AG10803 (cell line): ENCODE measurements around the gene TTLL11.

Experiments
- DNase-seq: peaks from one replicate; pipeline ENCODE4 v3.0.0; 2010; ENCODE audit warnings: low read depth
- H3K4me3 ChIP-seq: 2 replicates; pipeline ENCODE4 v1.5.1; 2011; ENCODE audit warnings: mild to moderate bottlenecking, low read length, control low read depth
- CTCF ChIP-seq: conservative IDR thresholded peaks from 2 replicates; pipeline ENCODE4 v1.5.1; 2011; ENCODE audit warnings: mild to moderate bottlenecking, low read length, control low read depth, inconsistent platforms

Gene TTLL11

DNA sequence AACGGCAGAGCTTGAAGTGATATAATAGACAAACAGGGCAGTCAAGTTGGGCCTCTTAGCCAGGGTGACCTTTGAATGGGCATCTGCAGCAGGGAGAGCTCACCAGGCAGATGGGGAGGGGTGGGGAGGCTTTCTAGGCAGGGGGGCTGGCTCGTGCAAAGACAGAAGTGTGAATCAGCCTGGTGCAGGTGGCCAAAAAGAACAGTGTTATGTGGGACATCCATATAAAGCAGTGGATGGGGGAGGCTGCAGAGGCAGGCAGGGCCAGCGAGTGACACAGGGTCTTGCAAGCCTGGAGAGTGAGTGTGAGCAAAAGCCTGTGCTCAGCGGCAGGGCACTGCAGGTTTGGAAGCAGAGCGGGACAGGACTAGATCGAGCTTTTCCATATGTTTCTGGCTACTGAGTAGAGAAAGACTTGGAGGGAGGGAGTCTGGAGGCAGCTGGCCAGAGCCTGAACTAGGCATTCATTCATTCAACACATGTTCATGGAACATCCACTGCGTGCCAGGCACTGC is 14.2 kb upstream of the TTLL11 start:
- no peak for DNase-seq

DNA sequence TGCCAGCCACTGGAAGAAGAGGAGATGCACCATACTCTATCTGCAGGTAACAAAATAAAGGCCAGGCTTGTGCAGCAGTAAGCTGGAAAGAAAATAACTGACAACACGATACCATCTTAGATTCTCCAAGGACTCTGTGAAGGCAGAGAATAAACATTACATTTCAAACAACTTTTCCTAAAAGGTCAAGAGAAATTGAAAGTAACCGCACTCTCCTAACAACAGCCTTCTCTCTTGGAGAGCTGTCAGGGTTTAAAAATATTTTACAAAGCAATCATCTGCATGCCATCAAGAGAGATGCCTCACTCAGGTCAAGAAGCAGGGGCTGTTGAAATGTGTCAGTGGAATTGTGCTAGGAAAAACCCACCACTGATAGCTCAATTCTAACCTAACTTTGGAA is 13.5 kb upstream of the TTLL11 start:
- DNase-seq, result no peak
- H3K4me3 ChIP-seq, result no peak overlapping the region
- no peak for TF ChIP-seq CTCF

More for the DNA sequence above, 14.2 kb upstream of the TTLL11 start:
- no peak for TF ChIP-seq CTCF
- no peak overlapping the region for H3K4me3 ChIP-seq

GRCh38 chr9:122103985-122104384 is 10.9 kb upstream of the TTLL11 start:
- TF ChIP-seq CTCF, result no peak
- H3K4me3 ChIP-seq, result no peak overlapping the region
- no peak for DNase-seq

DNA sequence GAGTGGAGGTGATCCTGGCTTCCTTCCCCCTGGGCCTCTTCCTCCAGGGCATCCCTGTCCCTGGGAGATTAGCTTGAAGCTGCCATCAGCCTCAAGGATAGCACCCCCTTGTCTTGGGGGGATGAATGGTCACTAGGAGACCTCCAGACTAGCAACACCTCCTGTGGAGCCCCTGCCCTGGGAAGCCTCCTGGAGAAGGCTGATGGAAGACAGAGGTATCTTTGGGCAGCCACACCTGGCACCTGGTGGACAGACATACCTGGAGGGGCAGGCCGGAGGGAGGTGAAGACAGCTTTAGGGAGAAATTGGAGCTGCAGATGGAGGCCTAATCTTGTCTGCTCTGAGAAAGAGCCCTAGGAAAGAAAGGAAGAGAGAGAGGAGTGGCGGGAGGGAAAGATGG is 9.0 kb upstream of the TTLL11 start:
- DNase-seq, result no peak
- TF ChIP-seq CTCF, result no peak
- no peak overlapping the region for H3K4me3 ChIP-seq

DNA sequence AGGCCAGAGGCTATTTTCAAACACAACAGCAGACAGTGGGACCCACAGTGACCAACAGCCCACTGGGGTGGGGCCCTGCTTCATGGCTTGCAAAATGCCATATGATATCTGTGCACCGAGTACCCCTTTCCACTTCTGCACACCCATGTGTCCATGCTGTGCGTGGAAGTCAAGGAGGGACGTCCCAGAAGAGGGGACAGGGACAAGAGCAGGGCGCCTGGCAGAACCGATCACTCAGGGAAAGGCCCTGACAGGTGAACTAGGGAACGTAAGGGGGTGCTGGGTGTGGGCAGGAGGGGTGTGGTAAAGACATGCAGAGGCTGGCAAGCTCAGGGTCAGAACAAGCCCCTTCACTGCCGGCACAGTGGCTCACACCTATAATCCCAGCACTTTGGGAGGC is 7.6 kb upstream of the TTLL11 start:
- H3K4me3 ChIP-seq, result no peak overlapping the region
- no peak for DNase-seq
- TF ChIP-seq CTCF, result no peak

DNA sequence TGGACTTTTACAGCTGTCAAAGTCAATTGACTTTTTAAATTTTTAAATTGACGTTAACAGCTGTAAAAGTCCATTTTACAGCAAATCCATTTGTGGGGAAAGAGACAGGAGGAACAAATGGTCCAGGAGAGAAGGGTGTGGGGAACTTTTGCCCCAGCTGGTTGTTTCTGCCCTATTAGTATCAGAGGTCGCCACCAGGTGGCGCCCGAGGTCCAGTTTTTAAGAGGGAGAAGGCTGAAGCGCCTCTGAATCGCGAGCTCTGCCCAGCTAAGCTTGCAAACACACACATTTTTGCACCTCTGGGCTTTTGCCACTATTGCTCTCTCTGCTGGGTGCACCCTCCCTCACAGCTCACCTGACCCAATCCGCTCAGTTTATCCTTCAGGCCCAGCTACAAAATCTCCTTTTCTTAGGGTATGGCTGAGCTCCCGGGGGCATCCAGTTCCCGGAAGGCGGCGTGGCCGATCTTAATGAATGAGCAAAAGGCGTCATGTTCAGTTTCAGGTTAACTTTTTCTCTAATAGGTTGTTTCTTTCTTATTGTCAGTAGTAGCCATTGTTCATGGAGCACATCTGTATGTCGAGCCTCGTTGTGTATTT is 6.3 kb upstream of the TTLL11 start:
- DNase-seq, result peak; percentile 74
- no peak overlapping the region for H3K4me3 ChIP-seq
- peak; percentile 79 for TF ChIP-seq CTCF

GRCh38 chr9:122097679-122098315 is 4.7 kb upstream of the TTLL11 start:
- no peak overlapping the region for H3K4me3 ChIP-seq
- peak; percentile 79 for DNase-seq
- no peak for TF ChIP-seq CTCF
